Measurements from ENCODE around the gene LRRIQ1.

The LRRIQ1 gene

DNA sequence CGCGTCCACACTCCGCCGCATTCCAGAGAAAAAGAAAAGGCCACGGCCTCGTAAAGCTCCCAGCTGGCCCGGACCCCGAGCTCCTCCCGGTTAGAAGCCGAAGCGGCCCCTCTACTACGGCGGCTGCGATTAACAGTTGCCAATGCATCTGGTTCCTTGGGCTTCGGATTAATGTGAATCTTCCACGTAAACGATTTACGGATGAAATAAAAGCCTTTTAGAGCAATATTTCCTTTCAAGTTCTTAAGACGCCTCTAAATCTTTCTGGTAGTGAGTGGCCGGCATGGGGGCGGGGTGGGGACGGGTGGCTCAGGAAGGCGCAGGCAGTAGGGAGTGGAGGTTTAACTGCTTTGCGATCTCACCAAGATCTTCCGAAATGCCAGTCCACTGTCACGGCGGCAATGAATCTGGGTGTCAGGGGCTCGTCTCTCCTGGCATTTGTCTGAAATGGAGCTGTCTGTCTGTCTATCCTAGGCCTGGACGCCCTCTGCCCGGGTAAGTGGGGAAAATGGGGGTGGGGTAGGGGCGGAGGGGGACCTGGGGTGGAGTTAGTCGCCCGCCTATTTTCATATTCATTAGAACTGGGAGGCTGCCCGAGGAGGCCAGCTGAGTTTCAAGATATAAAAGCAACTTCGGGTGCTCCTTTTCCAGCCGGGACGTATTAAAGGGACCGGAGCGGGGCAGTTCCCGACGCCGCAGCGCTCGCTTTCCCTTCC, 243.5 kb downstream of the LRRIQ1 start:
- H3K4me1 ChIP-seq (ENCODE audit: control insufficient read depth, low read length), result no peaks in the 10 kb centered on the region
- no peak overlapping the region for H3K27ac ChIP-seq (ENCODE audit: low read depth, low read length)
- H3K4me2 ChIP-seq (ENCODE audit: low read length), result no peak overlapping the region
- no peaks in the 10 kb centered on the region for H3F3A ChIP-seq (ENCODE audit: control insufficient read depth, insufficient read depth)
- TF ChIP-seq, protein P1, sequence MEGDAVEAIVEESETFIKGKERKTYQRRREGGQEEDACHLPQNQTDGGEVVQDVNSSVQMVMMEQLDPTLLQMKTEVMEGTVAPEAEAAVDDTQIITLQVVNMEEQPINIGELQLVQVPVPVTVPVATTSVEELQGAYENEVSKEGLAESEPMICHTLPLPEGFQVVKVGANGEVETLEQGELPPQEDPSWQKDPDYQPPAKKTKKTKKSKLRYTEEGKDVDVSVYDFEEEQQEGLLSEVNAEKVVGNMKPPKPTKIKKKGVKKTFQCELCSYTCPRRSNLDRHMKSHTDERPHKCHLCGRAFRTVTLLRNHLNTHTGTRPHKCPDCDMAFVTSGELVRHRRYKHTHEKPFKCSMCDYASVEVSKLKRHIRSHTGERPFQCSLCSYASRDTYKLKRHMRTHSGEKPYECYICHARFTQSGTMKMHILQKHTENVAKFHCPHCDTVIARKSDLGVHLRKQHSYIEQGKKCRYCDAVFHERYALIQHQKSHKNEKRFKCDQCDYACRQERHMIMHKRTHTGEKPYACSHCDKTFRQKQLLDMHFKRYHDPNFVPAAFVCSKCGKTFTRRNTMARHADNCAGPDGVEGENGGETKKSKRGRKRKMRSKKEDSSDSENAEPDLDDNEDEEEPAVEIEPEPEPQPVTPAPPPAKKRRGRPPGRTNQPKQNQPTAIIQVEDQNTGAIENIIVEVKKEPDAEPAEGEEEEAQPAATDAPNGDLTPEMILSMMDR (IDR thresholded peaks at IDR 0.05; ENCODE audit: low read depth, low read length, poor library complexity, severe bottlenecking), result no peak
- TF ChIP-seq EZH2phosphoT487 (IDR thresholded peaks at IDR 0.05; ENCODE audit: borderline replicate concordance, low read length), result no peak
- H3K4me3 ChIP-seq (ENCODE audit: low read length), result no peak overlapping the region
- H3K9me3 ChIP-seq (ENCODE audit: control insufficient read depth, insufficient read depth, low read length), result no peaks in the 10 kb centered on the region
- H3K79me2 ChIP-seq (ENCODE audit: control insufficient read depth, low read length), result no peaks in the 10 kb centered on the region
- H3K27me3 ChIP-seq (ENCODE audit: control insufficient read depth, low read length), result 0 out of 2 replicates have a peak, but pooled peaks cover 4% of the 10 kb centered on the region
- H4K20me1 ChIP-seq (ENCODE audit: control insufficient read depth, insufficient read depth, low read depth, low read length), result no peaks in the 10 kb centered on the region
- H3K36me3 ChIP-seq (ENCODE audit: control insufficient read depth, low read length), result no peaks in the 10 kb centered on the region
- no peaks in the 10 kb centered on the region for H3K9me2 ChIP-seq (replicated peaks; ENCODE audit: control insufficient read depth, low read length)

DNA sequence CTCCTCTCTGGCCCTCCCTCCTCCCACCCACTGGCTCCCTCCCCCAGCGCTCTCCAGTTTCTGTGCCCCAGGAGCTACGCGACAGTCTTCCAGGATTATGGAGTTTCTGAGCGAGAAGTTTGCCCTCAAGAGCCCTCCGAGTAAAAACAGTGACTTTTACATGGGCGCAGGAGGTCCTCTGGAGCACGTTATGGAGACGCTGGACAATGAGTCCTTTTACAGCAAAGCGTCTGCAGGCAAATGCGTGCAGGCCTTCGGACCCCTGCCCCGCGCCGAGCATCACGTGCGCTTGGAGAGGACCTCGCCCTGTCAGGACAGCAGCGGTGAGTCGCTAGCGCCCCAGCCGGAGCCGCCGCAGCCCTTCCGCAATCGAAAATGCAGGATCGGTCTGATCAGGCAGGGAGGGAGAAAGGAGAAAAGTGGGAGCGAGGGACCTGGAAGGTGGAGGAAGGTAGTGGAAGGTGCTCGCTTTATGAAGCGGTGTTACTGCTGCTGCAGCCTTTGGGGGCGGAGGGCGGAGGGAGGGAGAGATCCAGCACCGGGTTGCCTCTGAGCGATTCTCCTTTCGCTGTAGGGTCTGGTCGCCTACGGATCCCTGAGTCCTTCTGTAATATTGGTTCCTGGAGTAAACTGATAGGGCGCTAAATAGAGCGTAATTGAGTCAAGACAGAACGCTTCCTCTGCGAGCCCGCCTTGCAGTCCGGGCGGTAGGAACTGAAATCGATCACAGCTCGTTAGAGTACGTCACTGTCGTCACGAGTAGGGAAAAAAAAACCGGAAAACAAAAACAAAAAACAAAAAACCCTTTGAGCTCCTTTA, 244.2 kb downstream of the LRRIQ1 start, which contains the start of gene ALX1:
Gene ALX1, plus strand, starts transcription at position 56 of the 819 bp plus-strand sequence. Its CDS starts 42 bp downstream, at position 98.
- Histone ChIP-seq H3K9me2 (replicated peaks; ENCODE audit: control insufficient read depth, low read length) (no peaks in the 10 kb centered on the region), H3K27ac (ENCODE audit: low read depth, low read length) (no peak within 1 kb of the TSS), H3K4me1 (ENCODE audit: control insufficient read depth, low read length) (no peaks in the 10 kb centered on the region), H3K9me3 (ENCODE audit: control insufficient read depth, insufficient read depth, low read length) (no peaks in the 10 kb centered on the region), H3K4me2 (ENCODE audit: low read length) (no peak within 1 kb of the TSS), H3K27me3 (ENCODE audit: control insufficient read depth, low read length) (0 out of 2 replicates have a peak, but pooled peaks cover 4% of the 10 kb centered on the region), H3K4me3 (ENCODE audit: low read length) (no peak within 1 kb of the TSS), H3K36me3 (ENCODE audit: control insufficient read depth, low read length) (no peaks in the 10 kb centered on the region), H3F3A (ENCODE audit: control insufficient read depth, insufficient read depth) (no peaks in the 10 kb centered on the region), H4K20me1 (ENCODE audit: control insufficient read depth, insufficient read depth, low read depth, low read length) (no peaks in the 10 kb centered on the region), H3K79me2 (ENCODE audit: control insufficient read depth, low read length) (no peaks in the 10 kb centered on the region)
- no peak for TF ChIP-seq EZH2phosphoT487 (IDR thresholded peaks at IDR 0.05; ENCODE audit: borderline replicate concordance, low read length)
- TF ChIP-seq, protein P1 (IDR thresholded peaks at IDR 0.05; ENCODE audit: low read depth, low read length, poor library complexity, severe bottlenecking), result no peak

DNA sequence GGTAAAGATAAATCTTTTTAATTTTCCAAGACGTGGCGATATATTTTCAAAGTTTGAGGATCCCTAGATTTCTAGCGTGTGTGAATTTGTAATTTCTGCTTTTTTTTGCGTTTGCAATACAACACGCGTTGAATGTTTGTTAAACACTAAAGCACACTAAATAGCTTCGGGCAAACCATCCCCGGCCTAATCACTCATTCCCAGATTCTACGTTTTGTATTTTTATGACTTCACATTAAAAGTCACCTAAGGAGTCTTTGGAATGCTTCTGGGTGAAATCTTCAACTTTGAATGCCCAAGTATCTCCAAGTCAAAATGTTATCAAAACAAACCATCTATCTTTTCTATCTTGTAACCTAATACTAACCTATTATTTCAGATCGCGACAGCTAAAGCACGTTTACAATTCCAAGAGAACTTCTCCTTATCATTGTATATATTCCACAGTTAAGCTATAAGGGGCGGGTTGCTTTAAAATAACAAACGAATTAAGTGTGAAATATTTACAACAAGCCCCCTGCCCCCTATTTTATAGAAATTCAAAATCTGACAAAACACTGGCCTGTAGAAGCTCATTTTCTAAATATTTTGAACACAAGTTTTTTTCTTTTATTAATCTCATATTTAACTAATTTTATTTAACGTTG, 245.0 kb downstream of the LRRIQ1 start:
- Histone ChIP-seq H3F3A (ENCODE audit: control insufficient read depth, insufficient read depth) (no peaks in the 10 kb centered on the region), H3K4me2 (ENCODE audit: low read length) (no peak overlapping the region), H3K9me3 (ENCODE audit: control insufficient read depth, insufficient read depth, low read length) (no peaks in the 10 kb centered on the region), H3K27me3 (ENCODE audit: control insufficient read depth, low read length) (0 out of 2 replicates have a peak, but pooled peaks cover 4% of the 10 kb centered on the region), H4K20me1 (ENCODE audit: control insufficient read depth, insufficient read depth, low read depth, low read length) (no peaks in the 10 kb centered on the region), H3K27ac (ENCODE audit: low read depth, low read length) (no peak overlapping the region), H3K79me2 (ENCODE audit: control insufficient read depth, low read length) (no peaks in the 10 kb centered on the region), H3K4me1 (ENCODE audit: control insufficient read depth, low read length) (no peaks in the 10 kb centered on the region), H3K36me3 (ENCODE audit: control insufficient read depth, low read length) (no peaks in the 10 kb centered on the region), H3K9me2 (replicated peaks; ENCODE audit: control insufficient read depth, low read length) (no peaks in the 10 kb centered on the region), H3K4me3 (ENCODE audit: low read length) (no peak overlapping the region)
- TF ChIP-seq, protein P1 (IDR thresholded peaks at IDR 0.05; ENCODE audit: low read depth, low read length, poor library complexity, severe bottlenecking), result no peak
- no peak for TF ChIP-seq EZH2phosphoT487 (IDR thresholded peaks at IDR 0.05; ENCODE audit: borderline replicate concordance, low read length)
